Central memory CD8-positive, alpha-beta T cell (primary cell): ENCODE data around the gene HNF1B.
A peak's percentile ranks its signal among the peaks of the same experiment; 100 is the strongest.

Source experiments
- ATAC-seq: fragments of 150-1000 bp; cut with Tn5 transposase; replicated peaks from 2 replicates; pipeline ENCODE4 v1.10.0; 2022; ENCODE audit warnings: mild to moderate bottlenecking, moderate FRiP score, moderate number of reproducible peaks; ENCODE audit not compliant: poor library complexity, severe bottlenecking; ENCODE audit errors: extremely low read depth
- DNase-seq, 2 donors: peaks; one replicate each; pipeline ENCODE4 v3.0.0; 2021; ENCODE audit warnings: low spot score in 2 of 2
- H3K27ac Mint-ChIP-seq: one replicate; pipeline ENCODE4 v1.8.0; 2022; ENCODE audit warnings: low read depth, mild to moderate bottlenecking, moderate library complexity, mixed read lengths
- H3K27me3 Mint-ChIP-seq: one replicate; pipeline ENCODE4 v1.8.0; 2022; ENCODE audit warnings: mixed read lengths
- H3K36me3 Mint-ChIP-seq: one replicate; pipeline ENCODE4 v1.8.0; 2022; ENCODE audit warnings: mild to moderate bottlenecking, moderate library complexity, mixed read lengths; ENCODE audit not compliant: insufficient read depth
- H3K4me1 Mint-ChIP-seq: one replicate; pipeline ENCODE4 v1.8.0; 2022; ENCODE audit warnings: mixed read lengths
- H3K4me3 Mint-ChIP-seq: one replicate; pipeline ENCODE4 v1.8.0; 2022; ENCODE audit warnings: mild to moderate bottlenecking, moderate library complexity, mixed read lengths
- H3K9me3 Mint-ChIP-seq: one replicate; pipeline ENCODE4 v1.8.0; 2022; ENCODE audit warnings: mixed read lengths

HNF1B gene

GRCh38 chr17:37754363-37754762 is 9.5 kb upstream of the HNF1B start:
- ATAC-seq (no peak), DNase-seq (no peak)
- peaks cover 38% of the 10 kb centered on the region for H3K27me3 Mint-ChIP-seq
- H3K36me3 Mint-ChIP-seq: no peaks in the 10 kb centered on the region
- H3K9me3 Mint-ChIP-seq: no peaks in the 10 kb centered on the region
- no peak overlapping the region for H3K27ac Mint-ChIP-seq
- H3K4me1 Mint-ChIP-seq: no peaks in the 10 kb centered on the region
- H3K4me3 Mint-ChIP-seq: no peak overlapping the region

- H3K27me3 Mint-ChIP-seq: peaks cover 35% of the 10 kb centered on the region
Measured at GRCh38 chr17:37752482-37752881, 7.6 kb upstream of the HNF1B start.

GRCh38 chr17:37750768-37751475 is 6.1 kb upstream of the HNF1B start:
- Mint-ChIP-seq H3K4me3 (no peak overlapping the region), H3K36me3 (no peaks in the 10 kb centered on the region), H3K27me3 (peaks cover 49% of the 10 kb centered on the region), H3K27ac (no peak overlapping the region), H3K4me1 (no peaks in the 10 kb centered on the region), H3K9me3 (no peaks in the 10 kb centered on the region)
- DNase-seq: no peak
- no peak for ATAC-seq

More at GRCh38 chr17:37752482-37752881, 7.6 kb upstream of the HNF1B start:
- ATAC-seq: no peak
- no peaks in the 10 kb centered on the region for H3K9me3 Mint-ChIP-seq
- H3K4me1 Mint-ChIP-seq: no peaks in the 10 kb centered on the region
- DNase-seq: no peak
- H3K27ac Mint-ChIP-seq: no peak overlapping the region
- H3K4me3 Mint-ChIP-seq: no peak overlapping the region
- H3K36me3 Mint-ChIP-seq: no peaks in the 10 kb centered on the region

GRCh38 chr17:37750292-37750691 is 5.4 kb upstream of the HNF1B start:
- DNase-seq (no peak), ATAC-seq (no peak)
- H3K27me3 Mint-ChIP-seq: peaks cover 52% of the 10 kb centered on the region
- no peak overlapping the region for H3K27ac Mint-ChIP-seq
- no peaks in the 10 kb centered on the region for H3K9me3 Mint-ChIP-seq
- peaks cover 2% of the 10 kb centered on the region for H3K4me1 Mint-ChIP-seq
- no peaks in the 10 kb centered on the region for H3K36me3 Mint-ChIP-seq
- H3K4me3 Mint-ChIP-seq: no peak overlapping the region

- H3K27ac Mint-ChIP-seq: no peak overlapping the region
- H3K4me3 Mint-ChIP-seq: no peak overlapping the region
- DNase-seq (no peak), ATAC-seq (no peak)
- no peaks in the 10 kb centered on the region for H3K36me3 Mint-ChIP-seq
- no peaks in the 10 kb centered on the region for H3K9me3 Mint-ChIP-seq
- peaks cover 16% of the 10 kb centered on the region for H3K4me1 Mint-ChIP-seq
- H3K27me3 Mint-ChIP-seq: peaks cover 74% of the 10 kb centered on the region
Measured at GRCh38 chr17:37747222-37747621, 2.4 kb upstream of the HNF1B start.

GRCh38 chr17:37746617-37747016 is 1.8 kb upstream of the HNF1B start:
- Mint-ChIP-seq H3K9me3 (no peaks in the 10 kb centered on the region), H3K27ac (no peak overlapping the region), H3K27me3 (peaks cover 73% of the 10 kb centered on the region), H3K36me3 (no peaks in the 10 kb centered on the region), H3K4me1 (peaks cover 19% of the 10 kb centered on the region), H3K4me3 (no peak overlapping the region)
- no peak for ATAC-seq
- no peak for DNase-seq

GRCh38 chr17:37745801-37746426 is 1.1 kb upstream of the HNF1B start:
- Mint-ChIP-seq H3K4me1 (peaks cover 19% of the 10 kb centered on the region), H3K9me3 (no peaks in the 10 kb centered on the region), H3K36me3 (no peaks in the 10 kb centered on the region), H3K27ac (no peak overlapping the region), H3K4me3 (no peak overlapping the region), H3K27me3 (peaks cover 78% of the 10 kb centered on the region)
- no peak for DNase-seq
- ATAC-seq: no peak

GRCh38 chr17:37744633-37744927 is 279 bp downstream of the HNF1B start:
- no peak for ATAC-seq
- peaks cover 91% of the 10 kb centered on the region for H3K27me3 Mint-ChIP-seq
- peak overlapping the region; percentile 56 for H3K4me3 Mint-ChIP-seq
- H3K27ac Mint-ChIP-seq: no peak overlapping the region
- peaks cover 19% of the 10 kb centered on the region for H3K4me1 Mint-ChIP-seq
- no peak for DNase-seq
- H3K36me3 Mint-ChIP-seq: no peaks in the 10 kb centered on the region
- H3K9me3 Mint-ChIP-seq: no peaks in the 10 kb centered on the region

- Mint-ChIP-seq H3K36me3 (no peaks in the 10 kb centered on the region), H3K4me1 (peaks cover 19% of the 10 kb centered on the region), H3K27ac (no peak overlapping the region), H3K9me3 (no peaks in the 10 kb centered on the region), H3K27me3 (peaks cover 95% of the 10 kb centered on the region), H3K4me3 (peak overlapping the region; percentile 56)
- no peak for ATAC-seq
- no peak for DNase-seq
Measured at GRCh38 chr17:37743875-37744632, 805 bp downstream of the HNF1B start.

GRCh38 chr17:37743612-37743874 is 1.3 kb downstream of the HNF1B start:
- no peaks in the 10 kb centered on the region for H3K36me3 Mint-ChIP-seq
- H3K4me1 Mint-ChIP-seq: peaks cover 19% of the 10 kb centered on the region
- ATAC-seq (no peak), DNase-seq (no peak)
- no peak overlapping the region for H3K27ac Mint-ChIP-seq
- peaks cover 95% of the 10 kb centered on the region for H3K27me3 Mint-ChIP-seq
- no peaks in the 10 kb centered on the region for H3K9me3 Mint-ChIP-seq
- H3K4me3 Mint-ChIP-seq: peak overlapping the region; percentile 55

GRCh38 chr17:37742762-37743611 is 1.9 kb downstream of the HNF1B start:
- peaks cover 19% of the 10 kb centered on the region for H3K4me1 Mint-ChIP-seq
- DNase-seq (no peak), ATAC-seq (no peak)
- H3K27ac Mint-ChIP-seq: peak overlapping the region; percentile 25
- H3K27me3 Mint-ChIP-seq: peaks cover 95% of the 10 kb centered on the region
- no peaks in the 10 kb centered on the region for H3K9me3 Mint-ChIP-seq
- H3K36me3 Mint-ChIP-seq: no peaks in the 10 kb centered on the region
- H3K4me3 Mint-ChIP-seq: peak overlapping the region; percentile 55

GRCh38 chr17:37742116-37742761 is 2.6 kb downstream of the HNF1B start:
- ATAC-seq: no peak
- no peak for DNase-seq
- Mint-ChIP-seq H3K27ac (no peak overlapping the region), H3K4me3 (peak overlapping the region; percentile 55), H3K27me3 (peaks cover 95% of the 10 kb centered on the region), H3K36me3 (no peaks in the 10 kb centered on the region), H3K4me1 (peaks cover 19% of the 10 kb centered on the region), H3K9me3 (no peaks in the 10 kb centered on the region)
